ENCODE data around the gene CT47C1. TPM values are rescaled to one million over a fixed set of nuclear protein-coding genes. Genes with fewer than 3 reads are reported as not detected.
A peak's percentile ranks its signal among the peaks of the same experiment; 100 is the strongest.

The CT47C1 gene
- total RNA-seq, 2 experiments from 2014 or later, result not detected

DNA sequence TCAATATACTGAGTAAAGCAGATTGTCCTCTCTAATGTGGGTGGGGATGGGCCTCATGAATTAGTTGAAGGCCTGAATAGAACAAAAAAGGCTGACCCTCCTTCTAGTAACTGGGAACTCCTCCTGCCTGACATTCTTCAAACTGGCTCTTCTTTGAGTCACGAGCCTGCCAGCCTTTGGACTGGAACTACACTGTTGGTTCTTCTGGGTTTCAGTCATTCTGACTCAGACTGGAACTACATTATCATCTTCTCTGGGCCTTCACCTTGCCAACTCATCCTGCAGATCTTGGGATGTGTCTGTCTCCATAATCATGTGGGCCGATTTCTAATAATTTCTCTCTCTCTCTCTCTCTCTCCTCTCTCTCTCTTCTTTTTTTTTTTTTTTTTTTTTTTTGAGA, 26.9 kb upstream of the CT47C1 start:
- intact Hi-C loops (cut with DNase I, micrococcal nuclease), result no loop called here
- CTCF ChIA-PET, result no interaction called here
- DNase-seq (peak; percentile 7), ATAC-seq (no peak)
- Mint-ChIP-seq H3K4me3 (no peak overlapping the region), H3K27me3 (peaks cover 7% of the 10 kb centered on the region), H3K36me3 (ENCODE audit: low read depth) (no peaks in the 10 kb centered on the region), H3K27ac (no peak overlapping the region), H3K4me1 (no peaks in the 10 kb centered on the region), H3K9me3 (ENCODE audit: low read depth) (no peaks in the 10 kb centered on the region)
- POLR2A ChIA-PET, result no interaction called here

GRCh38 chrX:119055687-119056086, 17.1 kb upstream of the CT47C1 start:
- H3K27ac Mint-ChIP-seq, result no peak overlapping the region

GRCh38 chrX:119062750-119063374, 9.9 kb upstream of the CT47C1 start:
- CTCF ChIA-PET, result interaction anchor here (1.3 to 2.1 kb wide), 2 partner anchors 9 to 58 kb away, joined by 3 to 7 read pairs; no protein-coding TSS in a partner anchor
- intact Hi-C loops (cut with DNase I, micrococcal nuclease), result no loop called here
- POLR2A ChIA-PET, result no interaction called here
- Mint-ChIP-seq H3K4me3 (no peak overlapping the region), H3K27ac (no peak overlapping the region), H3K27me3 (no peaks in the 10 kb centered on the region), H3K9me3 (ENCODE audit: low read depth) (no peaks in the 10 kb centered on the region), H3K4me1 (no peaks in the 10 kb centered on the region), H3K36me3 (ENCODE audit: low read depth) (no peaks in the 10 kb centered on the region)
- ATAC-seq (no peak), DNase-seq (no peak)

More at GRCh38 chrX:119055687-119056086, 17.1 kb upstream of the CT47C1 start:
- intact Hi-C loops (cut with DNase I, micrococcal nuclease), result no loop called here
- no peak for DNase-seq
- Mint-ChIP-seq H3K4me1 (no peaks in the 10 kb centered on the region), H3K36me3 (ENCODE audit: low read depth) (no peaks in the 10 kb centered on the region), H3K4me3 (no peak overlapping the region), H3K27me3 (no peaks in the 10 kb centered on the region), H3K9me3 (ENCODE audit: low read depth) (no peaks in the 10 kb centered on the region)
- POLR2A ChIA-PET, result no interaction called here
- CTCF ChIA-PET, result interaction anchor here (0.6 kb wide), 1 partner anchor 516 kb away, joined by 4 read pairs; no protein-coding TSS in a partner anchor
- no peak for ATAC-seq

DNA sequence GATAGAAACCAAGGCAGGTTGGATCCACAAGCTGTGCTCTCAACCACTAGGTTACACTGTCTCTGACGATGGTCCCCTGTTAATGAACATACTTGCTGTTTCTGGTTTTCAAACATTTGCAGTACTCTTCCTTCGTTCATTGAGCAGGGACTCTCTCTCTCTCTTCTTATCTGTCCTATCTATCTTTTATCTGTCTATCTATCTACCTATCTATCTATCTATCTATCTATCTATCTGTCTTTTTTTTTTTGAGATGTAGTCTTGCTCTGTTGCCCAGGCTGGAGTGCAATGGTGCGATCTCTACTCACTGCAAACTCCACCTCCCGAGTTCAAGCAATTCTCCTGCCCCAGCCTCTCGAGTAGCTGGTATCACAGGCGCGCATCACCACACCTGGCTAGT, 9.4 kb upstream of the CT47C1 start:
- intact Hi-C loops (cut with DNase I, micrococcal nuclease), result no loop called here
- POLR2A ChIA-PET, result no interaction called here

DNA sequence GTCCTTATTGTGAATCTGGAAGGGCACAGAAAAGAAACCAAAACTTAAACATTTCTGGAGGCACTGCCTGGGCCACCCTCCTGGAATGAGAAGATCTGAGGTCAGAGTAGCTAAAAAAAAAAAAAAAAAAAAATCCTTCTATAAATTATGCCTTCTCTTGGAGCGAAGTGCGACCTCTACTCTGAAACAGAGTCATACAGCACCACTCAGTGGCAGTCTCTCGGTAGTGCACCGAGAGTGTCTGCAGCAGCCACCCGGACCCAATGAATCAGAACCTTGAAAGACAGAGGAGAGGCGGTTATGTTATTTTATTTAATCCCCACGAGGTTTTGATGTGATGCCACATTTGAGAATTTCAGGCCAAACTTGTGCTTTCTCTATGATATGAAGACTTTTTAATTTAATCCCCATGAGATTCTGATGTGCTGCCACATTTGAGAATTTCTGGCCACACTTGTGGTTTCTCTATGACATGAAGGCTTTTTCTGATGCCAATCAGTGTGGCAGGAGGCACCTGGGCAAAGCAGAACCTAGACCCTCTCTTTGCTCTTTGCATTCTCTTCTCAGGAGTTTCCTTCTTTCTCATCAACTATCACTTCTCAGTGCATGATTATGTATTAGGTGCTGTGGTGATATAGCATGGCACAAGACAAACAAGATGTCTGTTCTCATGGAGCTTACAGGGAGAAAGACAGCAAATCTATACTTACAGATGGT, 5.6 kb upstream of the CT47C1 start:
- peak; percentile 86 for ATAC-seq
- POLR2A ChIA-PET, result interaction anchor here (0.6 kb wide), 2 partner anchors 746 to 838 kb away, joined by 3 to 4 read pairs; no protein-coding TSS in a partner anchor

More for the DNA sequence above, 9.4 kb upstream of the CT47C1 start:
- ATAC-seq (no peak), DNase-seq (no peak)
- Mint-ChIP-seq H3K4me3 (no peak overlapping the region), H3K9me3 (ENCODE audit: low read depth) (no peaks in the 10 kb centered on the region), H3K27ac (no peak overlapping the region), H3K36me3 (ENCODE audit: low read depth) (no peaks in the 10 kb centered on the region), H3K27me3 (no peaks in the 10 kb centered on the region), H3K4me1 (no peaks in the 10 kb centered on the region)
- CTCF ChIA-PET, result interaction anchor here (1.3 to 2.1 kb wide), 2 partner anchors 10 to 58 kb away, joined by 3 to 7 read pairs; no protein-coding TSS in a partner anchor

DNA sequence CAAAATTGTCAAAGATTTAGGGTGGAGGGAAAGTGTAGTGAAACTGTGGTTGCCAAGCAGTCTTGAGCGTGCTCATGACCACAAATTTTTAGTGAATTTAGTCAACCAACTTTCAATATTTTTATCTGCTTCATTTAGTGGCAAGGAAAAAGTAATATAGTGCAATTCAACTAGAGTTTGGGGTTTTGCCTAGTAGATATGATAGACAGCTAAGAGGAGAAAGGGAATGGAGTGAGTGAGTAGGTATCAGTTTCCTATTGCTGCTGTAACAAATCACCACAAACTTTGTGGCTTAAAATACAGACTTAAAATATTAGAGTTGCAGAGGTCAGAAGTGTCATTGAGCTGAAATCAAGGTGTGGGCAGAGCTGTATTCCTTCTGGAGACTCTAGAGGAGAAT, 3.7 kb upstream of the CT47C1 start:
- no peaks in the 10 kb centered on the region for H3K4me1 Mint-ChIP-seq
- intact Hi-C loops (cut with DNase I, micrococcal nuclease), result no loop called here
- ChIA-PET POLR2A (no interaction called here), CTCF (interaction anchor here (0.7 to 1.0 kb wide), 2 partner anchors 52 to 224 kb away, joined by 3 to 4 read pairs; no protein-coding TSS in a partner anchor)
- no peaks in the 10 kb centered on the region for H3K27me3 Mint-ChIP-seq
- H3K27ac Mint-ChIP-seq, result no peak overlapping the region
- DNase-seq (no peak), ATAC-seq (peak; percentile 53)
- H3K9me3 Mint-ChIP-seq (ENCODE audit: low read depth), result no peaks in the 10 kb centered on the region
- H3K36me3 Mint-ChIP-seq (ENCODE audit: low read depth), result no peaks in the 10 kb centered on the region
- H3K4me3 Mint-ChIP-seq, result no peak overlapping the region

More for the DNA sequence above, 5.6 kb upstream of the CT47C1 start:
- H3K27me3 Mint-ChIP-seq, result no peaks in the 10 kb centered on the region
- H3K4me1 Mint-ChIP-seq, result no peaks in the 10 kb centered on the region
- no peak overlapping the region for H3K27ac Mint-ChIP-seq
- peak; percentile 72 for DNase-seq
- H3K36me3 Mint-ChIP-seq (ENCODE audit: low read depth), result no peaks in the 10 kb centered on the region
- H3K4me3 Mint-ChIP-seq, result no peak overlapping the region
- H3K9me3 Mint-ChIP-seq (ENCODE audit: low read depth), result no peaks in the 10 kb centered on the region
- intact Hi-C loops (cut with DNase I, micrococcal nuclease), result loop anchor here (1.0 to 2.0 kb wide), 5 partner anchors 52 to 228 kb away; no protein-coding TSS in a partner anchor
- CTCF ChIA-PET, result interaction anchor here (0.6 to 2.0 kb wide), 17 partner anchors 20 to 663 kb away, joined by 3 to 14 read pairs (median 4); no protein-coding TSS in a partner anchor

DNA sequence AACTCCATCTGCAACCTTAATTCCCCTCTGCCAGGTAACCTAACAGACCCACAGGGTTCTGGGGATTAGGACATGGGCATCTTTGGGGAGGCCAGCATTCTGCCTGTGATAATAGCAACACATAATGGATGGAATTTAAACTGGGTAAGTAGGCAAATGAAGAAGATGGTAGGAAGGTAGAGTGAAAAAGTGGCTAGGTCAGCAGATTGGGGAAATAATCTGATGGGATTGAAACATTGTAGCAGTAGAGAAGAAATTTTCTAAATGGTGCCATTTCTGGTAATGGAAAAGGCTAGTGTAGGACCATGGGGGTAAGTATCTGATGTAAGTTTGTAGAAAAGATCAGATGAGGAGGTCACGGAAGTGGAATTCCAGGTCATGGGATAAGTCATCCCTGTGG, 3.0 kb upstream of the CT47C1 start:
- intact Hi-C loops (cut with DNase I, micrococcal nuclease), result no loop called here
- H3K4me1 Mint-ChIP-seq, result no peaks in the 10 kb centered on the region
- H3K27me3 Mint-ChIP-seq, result no peaks in the 10 kb centered on the region

GRCh38 chrX:119071381-119071780, 1.4 kb upstream of the CT47C1 start:
- no peak for ATAC-seq

More for the DNA sequence above, 3.0 kb upstream of the CT47C1 start:
- H3K36me3 Mint-ChIP-seq (ENCODE audit: low read depth), result no peaks in the 10 kb centered on the region
- ATAC-seq (no peak), DNase-seq (no peak)
- H3K9me3 Mint-ChIP-seq (ENCODE audit: low read depth), result no peaks in the 10 kb centered on the region
- POLR2A ChIA-PET, result no interaction called here
- no peak overlapping the region for H3K27ac Mint-ChIP-seq
- H3K4me3 Mint-ChIP-seq, result no peak overlapping the region
- CTCF ChIA-PET, result interaction anchor here (1.0 kb wide), 1 partner anchor 222 kb away, joined by 4 read pairs; no protein-coding TSS in a partner anchor

DNA sequence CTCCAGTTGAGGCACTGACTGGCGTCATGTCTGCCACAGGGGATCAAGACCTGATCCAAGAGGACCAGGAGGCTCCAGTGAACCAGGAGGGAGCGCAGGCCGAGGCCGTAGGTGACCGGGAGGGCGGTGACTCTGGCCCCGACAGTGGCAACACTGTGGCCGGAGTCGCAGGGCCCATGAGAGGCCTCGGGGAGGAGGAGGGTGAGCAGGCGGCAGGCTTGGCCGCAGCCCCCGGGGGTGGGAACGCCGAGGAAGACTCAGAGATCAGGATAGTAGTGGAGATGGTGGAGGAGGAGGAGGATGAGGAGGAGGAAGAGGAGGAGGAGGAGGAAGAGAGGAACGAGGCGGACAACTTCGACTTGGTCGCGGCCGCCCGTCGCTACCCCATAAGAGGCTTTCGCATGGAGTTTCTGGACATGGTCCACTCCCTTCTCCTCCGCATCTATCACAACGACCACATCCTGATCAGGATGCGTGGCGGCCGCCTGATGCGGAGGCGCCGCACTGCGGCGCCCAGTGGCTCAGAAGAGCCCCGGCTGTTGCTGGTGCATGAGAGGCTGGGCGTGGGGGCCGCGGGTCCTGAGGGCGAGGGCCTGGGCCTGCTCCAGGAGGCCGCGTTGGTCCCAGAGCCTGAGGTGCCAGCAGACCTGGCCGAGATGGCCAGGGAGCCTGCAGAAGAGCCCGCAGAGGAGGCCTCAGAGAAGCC, 560 bp downstream of the CT47C1 start:
- DNase-seq (no peak), ATAC-seq (no peak)
- Mint-ChIP-seq H3K4me1 (no peaks in the 10 kb centered on the region), H3K9me3 (ENCODE audit: low read depth) (no peaks in the 10 kb centered on the region), H3K27me3 (no peaks in the 10 kb centered on the region), H3K36me3 (ENCODE audit: low read depth) (no peaks in the 10 kb centered on the region), H3K27ac (no peak overlapping the region), H3K4me3 (no peak overlapping the region)
- CTCF ChIA-PET, result no interaction called here
- POLR2A ChIA-PET, result no interaction called here
- intact Hi-C loops (cut with DNase I, micrococcal nuclease), result no loop called here

More at GRCh38 chrX:119071381-119071780, 1.4 kb upstream of the CT47C1 start:
- Mint-ChIP-seq H3K9me3 (ENCODE audit: low read depth) (no peaks in the 10 kb centered on the region), H3K27me3 (no peaks in the 10 kb centered on the region), H3K4me1 (no peaks in the 10 kb centered on the region), H3K4me3 (no peak overlapping the region), H3K36me3 (ENCODE audit: low read depth) (no peaks in the 10 kb centered on the region), H3K27ac (no peak overlapping the region)
- no peak for DNase-seq
- ChIA-PET POLR2A (no interaction called here), CTCF (interaction anchor here (1.3 kb wide), 1 partner anchor 66 kb away, joined by 4 read pairs; no protein-coding TSS in a partner anchor)
- intact Hi-C loops (cut with DNase I, micrococcal nuclease), result no loop called here

DNA sequence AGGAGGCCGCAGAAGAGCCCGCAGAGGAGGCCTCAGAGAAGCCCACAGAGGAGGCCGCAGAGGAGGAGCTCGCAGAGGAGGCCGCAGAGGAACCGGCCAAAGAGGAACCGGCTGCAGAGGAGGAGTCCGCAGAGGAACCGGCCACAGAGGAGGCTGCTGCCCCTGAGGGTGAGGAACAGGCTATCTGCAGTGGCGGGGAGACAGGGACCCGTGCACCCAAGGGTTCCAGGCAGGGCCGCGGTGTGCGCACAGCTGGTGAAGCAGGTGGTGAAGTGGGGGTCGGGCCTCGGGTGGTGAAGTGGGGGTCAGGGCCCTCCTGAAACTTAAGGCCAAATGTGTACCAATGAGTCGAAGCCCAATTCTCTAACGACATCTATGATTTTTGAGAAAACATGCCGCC, 1.1 kb downstream of the CT47C1 start:
- Mint-ChIP-seq H3K27ac (no peak overlapping the region), H3K4me3 (no peak overlapping the region), H3K9me3 (ENCODE audit: low read depth) (no peaks in the 10 kb centered on the region), H3K4me1 (no peaks in the 10 kb centered on the region), H3K27me3 (no peaks in the 10 kb centered on the region), H3K36me3 (ENCODE audit: low read depth) (no peaks in the 10 kb centered on the region)
- POLR2A ChIA-PET, result no interaction called here
- intact Hi-C loops (cut with DNase I, micrococcal nuclease), result no loop called here
- CTCF ChIA-PET, result no interaction called here
- ATAC-seq, result no peak
- DNase-seq, result no peak

DNA sequence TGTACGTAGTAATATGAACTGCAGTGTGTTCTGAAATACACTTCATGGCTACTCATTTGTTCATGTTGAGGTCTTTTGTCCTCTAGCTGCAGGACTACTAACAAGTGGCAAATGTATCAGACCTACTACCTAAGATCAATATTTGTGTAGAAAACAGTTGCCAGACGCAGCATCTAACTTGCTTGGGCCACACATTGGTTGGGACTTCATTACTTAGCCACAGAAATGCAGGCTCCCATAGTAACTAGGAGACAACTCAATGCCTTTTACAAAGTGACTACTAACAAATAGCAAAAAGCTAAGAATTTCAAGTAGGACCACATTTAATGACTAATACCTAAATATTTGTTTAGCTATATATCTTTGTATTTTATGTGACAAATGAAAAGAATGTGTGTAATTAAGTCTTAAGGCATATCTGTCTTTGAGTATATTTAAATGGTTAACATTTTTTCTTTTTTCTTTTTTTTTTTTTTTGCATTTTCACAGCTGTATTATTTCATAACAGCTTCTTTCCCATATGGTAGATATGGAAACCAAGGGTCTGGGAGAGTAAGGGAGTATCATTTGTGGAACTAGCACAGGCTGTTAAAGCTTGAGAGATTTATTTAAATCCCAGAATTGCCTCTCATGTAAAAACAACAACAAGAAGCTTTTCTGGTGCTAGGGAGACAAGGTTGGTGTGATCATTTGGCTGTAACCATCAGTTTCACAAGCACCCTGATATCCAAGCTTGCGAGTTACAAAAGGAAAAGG, 2.7 kb downstream of the CT47C1 start:
- no peak overlapping the region for H3K4me3 Mint-ChIP-seq
- intact Hi-C loops (cut with DNase I, micrococcal nuclease), result no loop called here
- ATAC-seq (no peak), DNase-seq (no peak)
- H3K9me3 Mint-ChIP-seq (ENCODE audit: low read depth), result no peaks in the 10 kb centered on the region
- no peaks in the 10 kb centered on the region for H3K4me1 Mint-ChIP-seq
- no peak overlapping the region for H3K27ac Mint-ChIP-seq
- no peaks in the 10 kb centered on the region for H3K36me3 Mint-ChIP-seq (ENCODE audit: low read depth)
- peaks cover 3% of the 10 kb centered on the region for H3K27me3 Mint-ChIP-seq
- ChIA-PET CTCF (interaction anchor here (0.6 to 1.2 kb wide), 2 partner anchors 10 to 290 kb away, joined by 3 read pairs; no protein-coding TSS in a partner anchor), POLR2A (no interaction called here)
